Mammary epithelial cell (primary cell): Measurements from ENCODE around the gene CCNH.

ENCODE experiments used
- CTCF ChIP-seq, 2 donors: IDR thresholded peaks in 1 of 2; conservative IDR thresholded peaks in 1 of 2; 2 replicates each; pipeline ENCODE4 v1.5.1; 2011 to 2012; ENCODE audit warnings: inconsistent platforms in 2 of 2, low read length in 2 of 2, mild to moderate bottlenecking in 2 of 2, control low read depth in 1 of 2, low read depth in 1 of 2; ENCODE audit not compliant: insufficient read depth in 1 of 2; ENCODE audit errors: extremely low read depth in 1 of 2
- EZH2 ChIP-seq: IDR thresholded peaks from 2 replicates; pipeline ENCODE4 v1.6.1; 2012; ENCODE audit warnings: low read length, inconsistent platforms, borderline replicate concordance

- TF ChIP-seq CTCF (conservative IDR thresholded peaks at IDR 0.05 in 1 of 2, IDR thresholded peaks at IDR 0.05 in 1 of 2; ENCODE audit: extremely low read depth in 1 of 2, insufficient read depth in 1 of 2, low read depth in 1 of 2, low read length in 2 of 2) (no peak), EZH2 (no peak)
Observed at GRCh38 chr5:87388129-87388528, 24.6 kb downstream of the CCNH start.
